Peyer's patch (tissue), 4 donors: Measurements from ENCODE around the gene PRPF39. TPM values are rescaled to one million over a fixed set of nuclear protein-coding genes. Genes with fewer than 3 reads are reported as not detected.
A peak's percentile ranks its signal among the peaks of the same experiment; 100 is the strongest.

Experiments
- DNase-seq, 3 donors: peaks; one replicate each; pipeline ENCODE4 v3.0.0-alpha.2; 2017 to 2019
- H3K27ac ChIP-seq, 4 donors: fragments of 200-600 bp; sonication (generic); one replicate each; pipeline ENCODE4 v1.5.1; 2016 to 2019
- H3K27me3 ChIP-seq, 2 donors: fragments of 200-600 bp; sonication (generic); one replicate each; pipeline ENCODE4 v1.5.1; 2019
- H3K36me3 ChIP-seq, 3 donors: fragments of 200-600 bp; sonication (generic); one replicate each; pipeline ENCODE4 v1.5.1; 2016 to 2019
- H3K4me1 ChIP-seq, 4 donors: fragments of 200-600 bp; sonication (generic); one replicate each; pipeline ENCODE4 v1.5.1; 2016 to 2019
- H3K4me3 ChIP-seq, 4 donors: fragments of 200-600 bp; sonication (generic); 1 replicate in 3 of 4; 2 replicates in 1 of 4; pipeline ENCODE4 v1.5.1; 2016 to 2019; ENCODE audit warnings: mild to moderate bottlenecking in 1 of 4
- H3K9me3 ChIP-seq, 4 donors: fragments of 200-600 bp; sonication (generic); one replicate each; pipeline ENCODE4 v1.5.1; 2016 to 2019; ENCODE audit warnings: mild to moderate bottlenecking in 1 of 4
- CTCF ChIP-seq, 6 experiments: fragments of 450-650 bp in 4 of 6; fragments of 200-600 bp in 2 of 6; sonication (generic) in 1 of 6; IDR thresholded peaks; one replicate each; pipeline ENCODE4 v1.5.1; 2017 to 2019; ENCODE audit warnings: antibody characterized with exemption in 6 of 6, mild to moderate bottlenecking in 3 of 6, moderate library complexity in 1 of 6
- POLR2A ChIP-seq, 2 donors: fragments of 450-650 bp; IDR thresholded peaks; one replicate each; pipeline ENCODE4 v1.5.1; 2017; ENCODE audit warnings: antibody characterized with exemption in 2 of 2, mild to moderate bottlenecking in 2 of 2, moderate library complexity in 2 of 2
- total RNA-seq, 4 donors: library from RNA; depleted of rRNA; stranded (reverse); fragments of >200 nt; gene quantifications; one replicate each; pipeline ENCODE4 v1.1.0, GENCODE V29; 2016

The PRPF39 gene
- total RNA-seq, 4 donors from 2014 or later = 46.6 to 87.5 (median 64.1) TPM

- TF ChIP-seq POLR2A (IDR thresholded peaks at IDR 0.05) (no peak), CTCF (IDR thresholded peaks at IDR 0.05) (no peak)
Observed at GRCh38 chr14:45128963-45129629, 45.2 kb downstream of the PRPF39 start.

GRCh38 chr14:45133683-45134050 lies 49.8 kb downstream of the PRPF39 start:
- H3K4me1 ChIP-seq = peaks cover 0 to 24% (median 8%) of the 10 kb centered on the region in 4 donors
- no peaks in the 10 kb centered on the region for H3K9me3 ChIP-seq
- TF ChIP-seq POLR2A (IDR thresholded peaks at IDR 0.05) = no peak
- no peak for TF ChIP-seq CTCF (IDR thresholded peaks at IDR 0.05)
- H3K36me3 ChIP-seq = no peaks in the 10 kb centered on the region
- peak overlapping the region; percentile 82 to 88 (median 86) for H3K27ac ChIP-seq
- no peaks in the 10 kb centered on the region for H3K27me3 ChIP-seq
- DNase-seq = no peak
- peak overlapping the region; percentile 51 to 79 (median 69) for H3K4me3 ChIP-seq

More at GRCh38 chr14:45128963-45129629, 45.2 kb downstream of the PRPF39 start:
- Histone ChIP-seq H3K27ac (no peak overlapping the region), H3K9me3 (no peaks in the 10 kb centered on the region), H3K4me3 (no peak overlapping the region), H3K36me3 (peaks cover 0 to 12% (median 0%) of the 10 kb centered on the region in 3 donors), H3K27me3 (no peaks in the 10 kb centered on the region), H3K4me1 (peaks cover 0 to 6% (median 0%) of the 10 kb centered on the region in 4 donors)
- DNase-seq = no peak

- H3K4me3 ChIP-seq = peak within 1 kb of the TSS; percentile 51 to 79 (median 69)
- DNase-seq = peak; percentile 96 to 99 (median 98)
- H3K4me1 ChIP-seq = peaks cover 0 to 24% (median 8%) of the 10 kb centered on the region in 4 donors
- H3K9me3 ChIP-seq = no peaks in the 10 kb centered on the region
- no peaks in the 10 kb centered on the region for H3K36me3 ChIP-seq
- no peaks in the 10 kb centered on the region for H3K27me3 ChIP-seq
- H3K27ac ChIP-seq = peak within 1 kb of the TSS; percentile 82 to 88 (median 86)
- TF ChIP-seq POLR2A (IDR thresholded peaks at IDR 0.05) = peak; percentile 71 to 75
- TF ChIP-seq CTCF (IDR thresholded peaks at IDR 0.05) = peak in 3 of 6 experiments; percentile 7 to 44 (median 27)
Observed at GRCh38 chr14:45134051-45134958, 50.4 kb downstream of the PRPF39 start, which contains the start of gene FKBP3. TSS of gene FKBP3 (minus strand) at chr14:45134481. CDS start at chr14:45134456, 25 bp downstream.

GRCh38 chr14:45135156-45135555 lies 51.2 kb downstream of the PRPF39 start:
- TF ChIP-seq POLR2A (IDR thresholded peaks at IDR 0.05) (no peak), CTCF (IDR thresholded peaks at IDR 0.05) (no peak)
- H3K27ac ChIP-seq = peak overlapping the region; percentile 70 to 88 (median 85)
- peaks cover 0 to 24% (median 8%) of the 10 kb centered on the region in 4 donors for H3K4me1 ChIP-seq
- H3K36me3 ChIP-seq = no peaks in the 10 kb centered on the region
- H3K9me3 ChIP-seq = no peaks in the 10 kb centered on the region
- H3K4me3 ChIP-seq = peak overlapping the region; percentile 51 to 79 (median 69)
- no peaks in the 10 kb centered on the region for H3K27me3 ChIP-seq
- DNase-seq = no peak

- peak; percentile 80 to 96 (median 87) for DNase-seq
- H3K27me3 ChIP-seq = no peaks in the 10 kb centered on the region
- peak within 1 kb of the TSS; percentile 51 to 79 (median 69) for H3K4me3 ChIP-seq
- peaks cover 0 to 24% (median 8%) of the 10 kb centered on the region in 4 donors for H3K4me1 ChIP-seq
- H3K27ac ChIP-seq = peak within 1 kb of the TSS; percentile 70 to 88 (median 85)
- TF ChIP-seq CTCF (IDR thresholded peaks at IDR 0.05) = no peak
- TF ChIP-seq POLR2A (IDR thresholded peaks at IDR 0.05) = no peak
- no peaks in the 10 kb centered on the region for H3K9me3 ChIP-seq
- no peaks in the 10 kb centered on the region for H3K36me3 ChIP-seq
Observed at GRCh38 chr14:45135659-45136395, 51.9 kb downstream of the PRPF39 start, which contains the start of gene FANCM. TSS of gene FANCM (plus strand) at chr14:45135930. CDS start at chr14:45136032, 102 bp downstream.
